Bronchial epithelial cell (primary cell): ENCODE measurements around the gene CTAGE8. TPM values are rescaled to one million over a fixed set of nuclear protein-coding genes. Genes with fewer than 3 reads are reported as not detected.
A peak's percentile ranks its signal among the peaks of the same experiment; 100 is the strongest.
"Not testable (repeated sequence)": the region's sequence is repeated elsewhere in the genome, so short reads cannot be mapped to it uniquely, and the experiment has no call there.

Experiments used
- DNase-seq: peaks from one replicate; pipeline ENCODE4 v3.0.0-alpha.2; 2010; ENCODE audit warnings: low read depth
- FAIRE-seq: peaks from 2 replicates; lab custom pipeline; 2011; peaks lifted over from hg19 to GRCh38; lab: Jason Lieb, UNC
- H3K27me3 ChIP-seq: 2 replicates; pipeline ENCODE4 v1.5.1; 2011; ENCODE audit warnings: low read length; ENCODE audit not compliant: control insufficient read depth, insufficient read depth
- H3K36me3 ChIP-seq: 2 replicates; pipeline ENCODE4 v1.5.1; 2011; ENCODE audit warnings: low read length; ENCODE audit not compliant: control insufficient read depth, insufficient read depth
- H3K4me3 ChIP-seq: 2 replicates; pipeline ENCODE4 v1.5.1; 2011; ENCODE audit warnings: mild to moderate bottlenecking, low read depth, low read length, control low read depth
- total RNA-seq: library from RNA; depleted of rRNA; stranded (reverse); fragments of >200 nt; gene quantifications from 2 replicates; pipeline ENCODE4 v1.2.1, GENCODE V29; 2014
- TF ChIP-seq, protein P1 (sequence below): IDR thresholded peaks from 2 replicates; pipeline ENCODE4 v1.5.1; 2011; ENCODE audit warnings: mild to moderate bottlenecking, moderate library complexity, low read length, control low read depth, inconsistent platforms; ENCODE audit not compliant: insufficient read depth, severe bottlenecking

Gene CTAGE8
- total RNA-seq, 1 donor from 2014 or later = 2.4 TPM

DNA sequence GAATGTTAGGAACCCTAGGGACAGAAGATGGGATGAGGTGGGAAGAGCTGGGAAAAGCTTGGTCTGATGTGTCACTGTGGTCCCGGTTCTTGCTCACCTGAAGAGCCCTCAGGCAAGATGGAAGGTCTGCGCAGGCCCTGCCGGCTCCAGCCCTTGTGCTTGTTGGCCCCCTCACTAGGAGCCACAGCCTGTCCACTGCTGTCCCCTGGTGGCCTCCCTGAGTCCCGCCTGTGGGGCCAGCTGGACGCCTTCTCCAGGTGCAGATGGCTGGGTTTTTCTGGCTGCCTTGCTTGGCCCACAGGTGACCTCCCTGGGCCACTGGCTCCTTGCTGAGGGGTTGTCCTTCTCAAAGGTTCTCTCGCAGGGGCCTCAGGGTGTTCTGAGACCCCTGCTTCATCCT is 14.6 kb upstream of the CTAGE8 start:
- not testable (repeated sequence) for H3K36me3 ChIP-seq, FAIRE-seq, DNase-seq, H3K27me3 ChIP-seq, H3K4me3 ChIP-seq

DNA sequence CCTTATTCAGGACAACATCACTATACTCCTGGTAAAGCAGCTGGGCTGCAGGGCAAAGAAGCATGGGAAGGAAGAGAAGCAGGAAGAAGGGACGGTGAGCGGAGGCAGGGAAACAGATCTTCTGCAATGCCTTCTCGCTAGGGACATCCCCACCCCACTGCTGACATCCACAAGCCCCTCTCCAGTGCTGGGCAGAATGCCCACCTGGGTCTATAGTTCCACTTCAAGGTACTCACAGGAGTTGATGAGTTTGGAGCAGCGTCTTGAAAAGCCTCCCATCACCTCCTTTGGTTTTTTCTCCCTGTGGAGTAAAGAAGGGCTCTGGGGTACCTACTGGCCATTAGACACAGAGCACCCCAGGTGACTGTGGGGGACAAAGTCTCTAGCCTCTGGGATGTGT is 13.4 kb upstream of the CTAGE8 start:
- DNase-seq, H3K36me3 ChIP-seq, H3K27me3 ChIP-seq, H3K4me3 ChIP-seq, FAIRE-seq: not testable (repeated sequence)

DNA sequence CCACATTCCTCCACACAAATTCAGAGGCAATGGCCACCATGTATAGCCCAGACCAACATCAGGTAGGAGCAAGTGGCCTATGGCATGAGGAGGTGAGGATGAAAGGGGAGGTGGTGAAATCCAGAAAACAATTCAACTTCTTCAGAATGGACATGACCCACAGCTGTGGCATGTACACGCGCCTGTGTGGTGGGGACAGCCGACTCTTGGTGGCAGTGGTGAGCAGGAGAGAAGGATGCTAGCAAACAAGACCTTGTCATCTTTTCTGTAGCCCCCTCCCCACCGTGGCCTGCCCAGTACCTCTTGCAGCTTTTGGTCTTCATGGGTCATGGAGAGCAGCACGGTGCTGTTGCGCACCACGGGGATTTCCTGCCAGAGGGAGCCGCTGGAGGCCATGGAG is 12.9 kb upstream of the CTAGE8 start:
- not testable (repeated sequence) for H3K36me3 ChIP-seq, FAIRE-seq, H3K4me3 ChIP-seq, H3K27me3 ChIP-seq, DNase-seq

DNA sequence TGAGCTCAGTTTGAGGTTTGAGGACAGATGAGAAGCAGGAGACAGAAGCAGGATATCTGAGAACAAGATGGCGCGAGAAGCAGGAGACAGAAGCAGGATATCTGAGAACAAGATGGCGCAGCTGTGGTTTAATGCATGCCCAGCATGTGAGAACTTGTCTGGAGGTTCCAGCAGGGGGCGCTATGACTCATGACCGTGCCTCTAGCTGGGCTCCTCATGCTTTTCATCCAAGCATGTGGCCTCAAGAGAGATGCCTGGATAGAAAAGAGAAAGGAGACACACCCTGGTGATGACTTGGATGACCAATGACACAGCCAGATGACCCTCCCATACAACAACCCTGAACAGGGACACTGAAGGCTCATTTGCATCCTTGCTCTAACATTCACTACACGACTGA is 10.9 kb upstream of the CTAGE8 start:
- not testable (repeated sequence) for H3K27me3 ChIP-seq, H3K36me3 ChIP-seq, H3K4me3 ChIP-seq, DNase-seq
- peak; percentile 47 for FAIRE-seq

DNA sequence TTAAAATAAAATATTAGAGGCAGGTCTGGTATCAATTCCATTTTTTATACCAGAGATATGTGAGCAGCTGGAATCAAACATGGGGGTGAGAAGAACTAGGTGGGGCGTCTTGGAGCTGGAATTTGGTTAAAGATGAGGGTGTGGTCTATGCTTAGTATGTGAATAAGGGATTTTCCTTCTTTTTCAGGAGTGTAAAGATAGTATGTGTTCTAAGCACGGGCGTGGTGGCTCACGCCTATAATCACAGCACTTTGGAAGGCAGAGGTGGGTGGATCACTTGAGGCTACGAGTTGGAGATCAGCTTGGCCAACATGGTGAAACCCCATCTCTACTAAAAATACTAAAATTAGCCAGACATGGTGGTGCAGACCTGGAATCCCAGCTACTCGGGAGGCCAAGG is 6.2 kb upstream of the CTAGE8 start:
- not testable (repeated sequence) for FAIRE-seq, DNase-seq, H3K4me3 ChIP-seq, H3K27me3 ChIP-seq, H3K36me3 ChIP-seq

DNA sequence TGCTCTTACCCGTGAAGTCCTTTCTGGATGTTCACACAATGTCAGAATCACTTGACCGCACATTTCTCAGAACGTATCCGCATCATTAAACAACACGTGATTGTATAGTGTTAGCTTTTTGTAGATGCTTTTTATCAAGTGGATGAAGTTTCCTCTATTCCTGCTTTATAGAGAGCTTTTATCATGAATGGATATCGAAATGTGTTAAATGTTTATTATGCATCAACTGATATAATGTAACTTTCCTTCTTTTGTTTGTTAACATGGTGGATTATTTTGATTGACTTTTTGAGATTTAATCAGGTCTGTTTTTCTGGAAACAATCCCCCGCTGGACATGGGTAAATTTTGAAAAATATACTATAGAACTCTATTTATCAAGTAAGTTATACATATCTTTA is 4.4 kb downstream of the CTAGE8 start, which contains the start of gene OR2A7:
Gene OR2A7, minus strand, starts transcription at position 101 of the 400 bp plus-strand sequence. CDS start 5,164 bp downstream, outside the sequence.
- H3K27me3 ChIP-seq, DNase-seq, FAIRE-seq, H3K4me3 ChIP-seq, H3K36me3 ChIP-seq: not testable (repeated sequence)

DNA sequence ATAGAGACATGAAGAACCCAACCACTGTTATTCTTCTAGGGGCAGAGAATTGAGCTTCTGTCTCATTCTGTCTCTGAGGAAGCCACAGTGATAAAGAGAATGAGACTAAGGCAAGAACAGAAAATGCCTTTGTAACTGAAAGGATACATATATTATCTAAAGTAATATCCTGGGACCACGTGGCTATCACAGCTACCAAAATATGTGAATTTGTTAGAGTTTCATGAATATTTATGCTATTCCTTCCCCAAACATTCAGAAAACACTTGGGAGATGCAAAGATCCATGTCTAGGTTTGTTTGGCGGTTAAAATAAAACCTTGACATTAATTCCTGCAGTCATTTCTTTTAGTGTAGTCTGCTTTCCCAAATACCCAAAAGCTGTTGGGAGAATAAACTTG is 7.0 kb downstream of the CTAGE8 start:
- not testable (repeated sequence) for DNase-seq, FAIRE-seq, H3K27me3 ChIP-seq, H3K4me3 ChIP-seq, H3K36me3 ChIP-seq

DNA sequence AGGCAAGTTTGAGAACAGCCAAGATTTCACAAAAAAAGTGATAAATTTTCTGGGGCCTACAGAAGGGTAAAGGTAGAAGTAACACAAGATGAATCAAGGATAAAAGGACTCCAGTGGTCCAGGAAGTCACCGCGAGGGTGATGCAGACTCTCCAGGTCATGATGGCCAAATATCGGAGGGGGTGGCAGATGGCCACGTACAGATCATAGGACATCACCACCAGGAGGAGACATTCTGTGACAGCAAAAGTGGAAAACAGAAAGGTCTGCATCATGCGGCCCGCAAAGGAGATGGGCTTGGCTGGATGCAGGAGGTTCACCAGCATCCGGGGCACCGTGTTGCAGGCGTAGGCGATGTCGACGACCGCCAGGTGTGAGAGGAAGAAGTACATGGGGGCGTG is 10.0 kb downstream of the CTAGE8 start:
- H3K27me3 ChIP-seq, H3K36me3 ChIP-seq, DNase-seq, H3K4me3 ChIP-seq: not testable (repeated sequence)
- FAIRE-seq = peak; percentile 32

DNA sequence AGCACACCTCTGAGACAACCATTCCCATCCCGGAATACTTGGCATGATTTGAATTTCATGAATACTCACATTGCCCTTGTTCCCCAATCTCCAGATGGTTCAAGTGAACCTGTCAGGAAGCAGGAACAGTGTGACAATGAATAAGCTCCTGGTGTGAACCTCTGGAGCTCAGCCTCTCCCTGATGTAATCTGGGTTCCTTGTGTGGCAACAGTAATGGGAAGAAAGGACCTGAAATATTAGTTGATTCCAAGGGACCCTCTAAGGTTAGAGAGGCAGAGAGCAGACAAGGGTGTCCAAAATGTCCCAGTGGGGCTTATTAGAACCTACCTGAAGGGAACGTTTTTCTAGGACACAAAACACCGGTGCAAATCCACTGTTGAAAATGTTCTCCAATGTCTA is 13.0 kb downstream of the CTAGE8 start:
- FAIRE-seq = no peak
- Histone ChIP-seq H3K4me3 (no peak overlapping the region), H3K27me3 (no peaks in the 10 kb centered on the region), H3K36me3 (no peaks in the 10 kb centered on the region)
- peak; percentile 52 for DNase-seq
- TF ChIP-seq, protein P1, sequence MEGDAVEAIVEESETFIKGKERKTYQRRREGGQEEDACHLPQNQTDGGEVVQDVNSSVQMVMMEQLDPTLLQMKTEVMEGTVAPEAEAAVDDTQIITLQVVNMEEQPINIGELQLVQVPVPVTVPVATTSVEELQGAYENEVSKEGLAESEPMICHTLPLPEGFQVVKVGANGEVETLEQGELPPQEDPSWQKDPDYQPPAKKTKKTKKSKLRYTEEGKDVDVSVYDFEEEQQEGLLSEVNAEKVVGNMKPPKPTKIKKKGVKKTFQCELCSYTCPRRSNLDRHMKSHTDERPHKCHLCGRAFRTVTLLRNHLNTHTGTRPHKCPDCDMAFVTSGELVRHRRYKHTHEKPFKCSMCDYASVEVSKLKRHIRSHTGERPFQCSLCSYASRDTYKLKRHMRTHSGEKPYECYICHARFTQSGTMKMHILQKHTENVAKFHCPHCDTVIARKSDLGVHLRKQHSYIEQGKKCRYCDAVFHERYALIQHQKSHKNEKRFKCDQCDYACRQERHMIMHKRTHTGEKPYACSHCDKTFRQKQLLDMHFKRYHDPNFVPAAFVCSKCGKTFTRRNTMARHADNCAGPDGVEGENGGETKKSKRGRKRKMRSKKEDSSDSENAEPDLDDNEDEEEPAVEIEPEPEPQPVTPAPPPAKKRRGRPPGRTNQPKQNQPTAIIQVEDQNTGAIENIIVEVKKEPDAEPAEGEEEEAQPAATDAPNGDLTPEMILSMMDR = no peak

DNA sequence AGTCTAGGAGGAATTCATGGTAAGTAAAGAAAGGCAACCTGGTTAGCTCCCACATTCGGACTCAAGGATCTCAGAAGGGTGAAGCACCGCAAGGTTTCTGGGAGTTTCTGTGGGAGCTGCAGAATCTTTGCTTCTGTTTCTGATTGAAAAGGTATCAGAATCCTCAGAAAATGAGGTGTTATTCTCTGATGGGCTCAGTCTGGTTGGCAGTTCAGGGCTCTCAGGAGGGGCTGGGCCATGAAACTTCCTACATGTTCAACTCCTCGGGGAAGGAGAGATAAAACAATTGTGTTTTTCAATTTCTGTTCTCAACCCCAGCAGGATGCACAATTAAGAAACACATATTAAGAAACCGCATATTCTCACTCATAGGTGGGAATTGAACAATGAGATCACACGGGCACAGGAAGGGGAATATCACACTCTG is 13.6 kb downstream of the CTAGE8 start:
- Histone ChIP-seq H3K4me3 (no peak overlapping the region), H3K36me3 (no peaks in the 10 kb centered on the region), H3K27me3 (no peaks in the 10 kb centered on the region)
- FAIRE-seq = no peak
- TF ChIP-seq, protein P1 = no peak
- no peak for DNase-seq

DNA sequence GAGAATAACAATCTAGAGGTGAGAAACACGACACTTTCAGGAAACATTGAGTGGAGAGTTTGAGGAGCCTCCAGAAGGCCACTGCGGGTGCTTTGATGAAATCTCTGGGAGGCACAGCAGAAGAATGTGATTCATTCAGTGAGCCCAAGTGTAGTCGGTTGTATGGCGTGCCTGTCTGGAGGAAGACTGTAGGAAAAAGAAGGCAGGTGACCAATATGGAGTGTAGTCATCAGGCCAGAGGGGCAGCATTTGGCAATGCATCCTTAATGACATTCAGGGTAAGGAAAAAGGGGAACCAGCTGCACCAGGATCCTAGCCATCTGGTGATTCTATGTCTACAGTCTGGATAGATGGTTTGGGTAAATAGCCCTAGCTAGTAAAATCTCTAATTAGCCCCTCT is 16.8 kb downstream of the CTAGE8 start:
- H3K36me3 ChIP-seq, H3K27me3 ChIP-seq, H3K4me3 ChIP-seq, FAIRE-seq, DNase-seq: not testable (repeated sequence)

DNA sequence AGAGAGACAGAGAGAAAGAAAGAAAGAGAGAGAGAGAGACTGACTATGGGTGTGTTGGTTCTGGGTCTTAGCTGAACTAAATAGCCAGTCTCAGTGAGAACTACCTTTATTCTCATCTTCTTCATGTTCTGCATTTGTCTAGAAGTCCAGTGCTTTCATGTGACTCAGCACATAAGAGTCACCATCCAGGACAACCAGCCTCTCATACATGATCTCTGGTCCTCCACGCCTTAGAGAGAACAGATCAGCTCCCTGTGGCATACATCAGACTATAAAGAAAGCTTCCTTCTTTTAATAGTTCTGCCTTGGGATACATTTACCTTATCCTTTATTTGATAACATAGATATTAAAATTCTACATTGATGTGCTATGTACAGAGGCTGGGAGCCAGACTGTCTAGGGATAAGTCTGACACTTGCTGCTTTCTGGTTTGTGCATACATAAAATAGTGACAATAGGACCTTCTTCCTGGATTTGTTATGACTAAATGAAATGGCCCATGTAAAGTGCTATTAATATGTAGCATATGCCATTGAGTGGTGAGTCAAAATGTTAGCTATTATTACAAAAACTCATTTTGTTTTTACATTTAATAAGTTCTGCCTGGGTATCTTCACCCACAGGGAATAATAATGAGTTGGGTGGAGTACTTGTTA is 21.3 kb downstream of the CTAGE8 start:
- not testable (repeated sequence) for FAIRE-seq, H3K4me3 ChIP-seq, H3K36me3 ChIP-seq, H3K27me3 ChIP-seq, DNase-seq

DNA sequence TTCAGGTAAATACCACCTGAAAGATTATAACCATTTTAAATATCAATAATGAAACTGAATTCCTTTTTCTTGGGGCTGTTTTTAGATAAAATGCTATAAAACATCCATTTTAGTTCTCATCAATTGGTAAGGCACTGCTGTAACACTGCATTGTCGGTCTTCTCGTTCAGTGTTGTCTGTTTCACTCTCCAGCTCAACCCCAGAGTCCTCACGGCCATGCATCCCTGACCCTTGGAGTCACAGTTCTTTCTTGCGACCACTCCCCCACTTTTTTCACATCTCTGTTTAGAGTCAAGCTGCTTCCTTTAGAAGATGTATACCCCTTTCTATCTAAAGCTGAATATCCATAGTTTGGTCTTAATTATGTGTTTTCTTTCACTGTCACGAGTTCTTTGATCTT is 22.1 kb downstream of the CTAGE8 start:
- DNase-seq, FAIRE-seq, H3K4me3 ChIP-seq, H3K27me3 ChIP-seq, H3K36me3 ChIP-seq: not testable (repeated sequence)
